ENCODE data around the gene CCSER2.
"Not testable (repeated sequence)": the region's sequence is repeated elsewhere in the genome, so short reads cannot be mapped to it uniquely, and the experiment has no call there.

CCSER2 gene

GRCh38 chr10:84314275-84314674 lies 14.1 kb upstream of the CCSER2 start:
- peaks cover 16% of the 10 kb centered on the region for H3K4me1 ChIP-seq (ENCODE audit: control insufficient read depth, insufficient read depth, low read length, unreplicated experiment)
- no peak overlapping the region for H2AFZ ChIP-seq (ENCODE audit: low read length, unreplicated experiment)
- H3K4me3 ChIP-seq (ENCODE audit: low read depth, low read length): no peak overlapping the region
- no peak overlapping the region for H3K27ac ChIP-seq (ENCODE audit: low read depth, low read length)
- no peaks in the 10 kb centered on the region for H3K36me3 ChIP-seq (ENCODE audit: insufficient read depth, low read length)
- H3K79me2 ChIP-seq (ENCODE audit: control insufficient read depth, insufficient read depth, low read length, unreplicated experiment): no peaks in the 10 kb centered on the region
- no peaks in the 10 kb centered on the region for H3K27me3 ChIP-seq (ENCODE audit: insufficient read depth, low read length)

- H3K27ac ChIP-seq (ENCODE audit: low read depth, low read length): no peak overlapping the region
Measured at GRCh38 chr10:84317174-84317573, 11.2 kb upstream of the CCSER2 start.

GRCh38 chr10:84321902-84322301 lies 6.5 kb upstream of the CCSER2 start:
- H3K79me2 ChIP-seq (ENCODE audit: control insufficient read depth, insufficient read depth, low read length, unreplicated experiment): no peaks in the 10 kb centered on the region
- no peaks in the 10 kb centered on the region for H3K27me3 ChIP-seq (ENCODE audit: insufficient read depth, low read length)
- no peak overlapping the region for H3K27ac ChIP-seq (ENCODE audit: low read depth, low read length)
- H3K4me3 ChIP-seq (ENCODE audit: low read depth, low read length): no peak overlapping the region
- H3K4me1 ChIP-seq (ENCODE audit: control insufficient read depth, insufficient read depth, low read length, unreplicated experiment): no peaks in the 10 kb centered on the region
- H3K36me3 ChIP-seq (ENCODE audit: insufficient read depth, low read length): no peaks in the 10 kb centered on the region
- no peak overlapping the region for H2AFZ ChIP-seq (ENCODE audit: low read length, unreplicated experiment)

More at GRCh38 chr10:84317174-84317573, 11.2 kb upstream of the CCSER2 start:
- Histone ChIP-seq H3K27me3 (ENCODE audit: insufficient read depth, low read length) (no peaks in the 10 kb centered on the region), H3K79me2 (ENCODE audit: control insufficient read depth, insufficient read depth, low read length, unreplicated experiment) (no peaks in the 10 kb centered on the region), H3K4me3 (ENCODE audit: low read depth, low read length) (no peak overlapping the region), H3K4me1 (ENCODE audit: control insufficient read depth, insufficient read depth, low read length, unreplicated experiment) (peaks cover 7% of the 10 kb centered on the region), H3K36me3 (ENCODE audit: insufficient read depth, low read length) (no peaks in the 10 kb centered on the region), H2AFZ (ENCODE audit: low read length, unreplicated experiment) (no peak overlapping the region)

- not testable (repeated sequence) for H3K27ac ChIP-seq (ENCODE audit: low read depth, low read length); H3K27me3 ChIP-seq (ENCODE audit: insufficient read depth, low read length); H3K79me2 ChIP-seq (ENCODE audit: control insufficient read depth, insufficient read depth, low read length, unreplicated experiment); H2AFZ ChIP-seq (ENCODE audit: low read length, unreplicated experiment); H3K36me3 ChIP-seq (ENCODE audit: insufficient read depth, low read length); H3K4me1 ChIP-seq (ENCODE audit: control insufficient read depth, insufficient read depth, low read length, unreplicated experiment); H3K4me3 ChIP-seq (ENCODE audit: low read depth, low read length)
Measured at GRCh38 chr10:84323566-84323965, 4.8 kb upstream of the CCSER2 start.

- H3K27ac ChIP-seq (ENCODE audit: low read depth, low read length); H3K36me3 ChIP-seq (ENCODE audit: insufficient read depth, low read length); H3K4me3 ChIP-seq (ENCODE audit: low read depth, low read length); H2AFZ ChIP-seq (ENCODE audit: low read length, unreplicated experiment); H3K27me3 ChIP-seq (ENCODE audit: insufficient read depth, low read length): not testable (repeated sequence)
- peaks cover 18% of the 10 kb centered on the region for H3K4me1 ChIP-seq (ENCODE audit: control insufficient read depth, insufficient read depth, low read length, unreplicated experiment)
- peaks cover 32% of the 10 kb centered on the region for H3K79me2 ChIP-seq (ENCODE audit: control insufficient read depth, insufficient read depth, low read length, unreplicated experiment)
Measured at GRCh38 chr10:84326995-84327394, 1.4 kb upstream of the CCSER2 start.

- H3K79me2 ChIP-seq (ENCODE audit: control insufficient read depth, insufficient read depth, low read length, unreplicated experiment): peaks cover 47% of the 10 kb centered on the region
- peak overlapping the region; percentile 95 for H3K4me3 ChIP-seq (ENCODE audit: low read depth, low read length)
- peaks cover 22% of the 10 kb centered on the region for H3K4me1 ChIP-seq (ENCODE audit: control insufficient read depth, insufficient read depth, low read length, unreplicated experiment)
- no peaks in the 10 kb centered on the region for H3K36me3 ChIP-seq (ENCODE audit: insufficient read depth, low read length)
- peak overlapping the region; percentile 83 for H2AFZ ChIP-seq (ENCODE audit: low read length, unreplicated experiment)
- H3K27ac ChIP-seq (ENCODE audit: low read depth, low read length): peak overlapping the region; percentile 81
- H3K27me3 ChIP-seq (ENCODE audit: insufficient read depth, low read length): no peaks in the 10 kb centered on the region
Measured at GRCh38 chr10:84329196-84329611, 815 bp downstream of the CCSER2 start.

GRCh38 chr10:84329986-84330651 lies 1.7 kb downstream of the CCSER2 start:
- H3K4me1 ChIP-seq (ENCODE audit: control insufficient read depth, insufficient read depth, low read length, unreplicated experiment): peaks cover 22% of the 10 kb centered on the region
- peak overlapping the region; percentile 81; the same call in 1 of the 2 replicates for H3K27ac ChIP-seq (ENCODE audit: low read depth, low read length)
- H2AFZ ChIP-seq (ENCODE audit: low read length, unreplicated experiment): no peak overlapping the region
- no peaks in the 10 kb centered on the region for H3K36me3 ChIP-seq (ENCODE audit: insufficient read depth, low read length)
- H3K4me3 ChIP-seq (ENCODE audit: low read depth, low read length): peak overlapping the region; percentile 95
- H3K27me3 ChIP-seq (ENCODE audit: insufficient read depth, low read length): no peaks in the 10 kb centered on the region
- peaks cover 55% of the 10 kb centered on the region for H3K79me2 ChIP-seq (ENCODE audit: control insufficient read depth, insufficient read depth, low read length, unreplicated experiment)

GRCh38 chr10:84331091-84331490 lies 2.7 kb downstream of the CCSER2 start:
- H3K36me3 ChIP-seq (ENCODE audit: insufficient read depth, low read length): no peaks in the 10 kb centered on the region
- peaks cover 65% of the 10 kb centered on the region for H3K79me2 ChIP-seq (ENCODE audit: control insufficient read depth, insufficient read depth, low read length, unreplicated experiment)
- no peak overlapping the region for H3K4me3 ChIP-seq (ENCODE audit: low read depth, low read length)
- no peak overlapping the region for H2AFZ ChIP-seq (ENCODE audit: low read length, unreplicated experiment)
- no peaks in the 10 kb centered on the region for H3K27me3 ChIP-seq (ENCODE audit: insufficient read depth, low read length)
- H3K27ac ChIP-seq (ENCODE audit: low read depth, low read length): no peak overlapping the region
- H3K4me1 ChIP-seq (ENCODE audit: control insufficient read depth, insufficient read depth, low read length, unreplicated experiment): peaks cover 26% of the 10 kb centered on the region

GRCh38 chr10:84333864-84334451 lies 5.6 kb downstream of the CCSER2 start:
- no peak overlapping the region for H3K27ac ChIP-seq (ENCODE audit: low read depth, low read length)
- no peak overlapping the region for H3K4me3 ChIP-seq (ENCODE audit: low read depth, low read length)
- H3K27me3 ChIP-seq (ENCODE audit: insufficient read depth, low read length): no peaks in the 10 kb centered on the region
- H3K79me2 ChIP-seq (ENCODE audit: control insufficient read depth, insufficient read depth, low read length, unreplicated experiment): peaks cover 87% of the 10 kb centered on the region
- no peak overlapping the region for H2AFZ ChIP-seq (ENCODE audit: low read length, unreplicated experiment)
- no peaks in the 10 kb centered on the region for H3K36me3 ChIP-seq (ENCODE audit: insufficient read depth, low read length)
- peaks cover 45% of the 10 kb centered on the region for H3K4me1 ChIP-seq (ENCODE audit: control insufficient read depth, insufficient read depth, low read length, unreplicated experiment)

GRCh38 chr10:84334811-84335210 lies 6.4 kb downstream of the CCSER2 start:
- no peak overlapping the region for H3K27ac ChIP-seq (ENCODE audit: low read depth, low read length)
- H3K36me3 ChIP-seq (ENCODE audit: insufficient read depth, low read length): no peaks in the 10 kb centered on the region
- no peak overlapping the region for H3K4me3 ChIP-seq (ENCODE audit: low read depth, low read length)
- peaks cover 41% of the 10 kb centered on the region for H3K4me1 ChIP-seq (ENCODE audit: control insufficient read depth, insufficient read depth, low read length, unreplicated experiment)
- no peak overlapping the region for H2AFZ ChIP-seq (ENCODE audit: low read length, unreplicated experiment)
- H3K27me3 ChIP-seq (ENCODE audit: insufficient read depth, low read length): no peaks in the 10 kb centered on the region
- H3K79me2 ChIP-seq (ENCODE audit: control insufficient read depth, insufficient read depth, low read length, unreplicated experiment): peaks cover 81% of the 10 kb centered on the region

GRCh38 chr10:84335516-84335915 lies 7.1 kb downstream of the CCSER2 start:
- Histone ChIP-seq H3K4me3 (ENCODE audit: low read depth, low read length) (no peak overlapping the region), H3K27me3 (ENCODE audit: insufficient read depth, low read length) (no peaks in the 10 kb centered on the region), H3K79me2 (ENCODE audit: control insufficient read depth, insufficient read depth, low read length, unreplicated experiment) (peaks cover 78% of the 10 kb centered on the region), H3K4me1 (ENCODE audit: control insufficient read depth, insufficient read depth, low read length, unreplicated experiment) (peaks cover 34% of the 10 kb centered on the region), H2AFZ (ENCODE audit: low read length, unreplicated experiment) (no peak overlapping the region), H3K36me3 (ENCODE audit: insufficient read depth, low read length) (no peaks in the 10 kb centered on the region), H3K27ac (ENCODE audit: low read depth, low read length) (no peak overlapping the region)

Measured in ACC112 (cell line).